Stimulated activated CD4-positive, alpha-beta T cell treated with anti-CD3 and anti-CD28 coated beads, Interleukin-1b, Interleukin-23, amount 100 ng/mL, for 48 hours (primary cell): ENCODE measurements around the gene TTC36.
"Not testable (repeated sequence)": the region's sequence is repeated elsewhere in the genome, so short reads cannot be mapped to it uniquely, and the experiment has no call there.

Source experiments
- DNase-seq: peaks from one replicate; pipeline ENCODE4 v3.0.0-alpha.2; 2020

Gene TTC36

GRCh38 chr11:118532852-118533768 is 5.8 kb downstream of the TTC36 start:
- DNase-seq = no peak

- no peak for DNase-seq
Observed at GRCh38 chr11:118533769-118534729, 6.8 kb downstream of the TTC36 start.

- no peak for DNase-seq
Observed at GRCh38 chr11:118535261-118535660, 8.0 kb downstream of the TTC36 start.

GRCh38 chr11:118536726-118537125 is 9.5 kb downstream of the TTC36 start:
- DNase-seq = no peak

GRCh38 chr11:118537409-118537980 is 10.2 kb downstream of the TTC36 start:
- no peak for DNase-seq

GRCh38 chr11:118544010-118544646 is 16.9 kb downstream of the TTC36 start:
- DNase-seq = no peak

GRCh38 chr11:118544647-118545010 is 17.4 kb downstream of the TTC36 start:
- no peak for DNase-seq

- DNase-seq = no peak
Observed at GRCh38 chr11:118545533-118545932, 18.3 kb downstream of the TTC36 start.

GRCh38 chr11:118547132-118547531 is 19.9 kb downstream of the TTC36 start:
- DNase-seq = no peak

- DNase-seq = no peak
Observed at GRCh38 chr11:118552341-118552740, 25.1 kb downstream of the TTC36 start.

- no peak for DNase-seq
Observed at GRCh38 chr11:118560806-118561205, 33.5 kb downstream of the TTC36 start.

GRCh38 chr11:118565051-118565450 is 37.8 kb downstream of the TTC36 start:
- DNase-seq = no peak

- no peak for DNase-seq
Observed at GRCh38 chr11:118569670-118570069, 42.4 kb downstream of the TTC36 start.

- no peak for DNase-seq
Observed at GRCh38 chr11:118570787-118571186, 43.5 kb downstream of the TTC36 start.

- not testable (repeated sequence) for DNase-seq
Observed at GRCh38 chr11:118571701-118572060, 44.4 kb downstream of the TTC36 start.

- peak; percentile 80 for DNase-seq
Observed at GRCh38 chr11:118572061-118572980, 45.0 kb downstream of the TTC36 start, which contains the start of gene ARCN1. Gene ARCN1, plus strand, starts transcription at chr11:118572409. Its CDS starts 139 bp downstream, at chr11:118572548.

GRCh38 chr11:118572981-118573550 is 45.8 kb downstream of the TTC36 start:
- DNase-seq = peak; percentile 42

- DNase-seq = no peak
Observed at GRCh38 chr11:118574636-118575035, 47.4 kb downstream of the TTC36 start.

GRCh38 chr11:118577995-118578394 is 50.7 kb downstream of the TTC36 start:
- not testable (repeated sequence) for DNase-seq
